GM19395 (cell line): Measurements from ENCODE around the gene RANBP1.

Experiments used
- ATAC-seq: cut with Tn5 transposase; IDR thresholded peaks from one replicate; pipeline ENCODE4 v1.9.1; 2021; ENCODE audit warnings: mild to moderate bottlenecking, moderate library complexity; ENCODE audit not compliant: unreplicated experiment

RANBP1 gene

GRCh38 chr22:20135806-20136602 lies 20.1 kb downstream of the RANBP1 start:
- ATAC-seq: no peak

- no peak for ATAC-seq
Observed at GRCh38 chr22:20136603-20136873, 20.6 kb downstream of the RANBP1 start.

- no peak for ATAC-seq
Observed at GRCh38 chr22:20137113-20137512, 21.2 kb downstream of the RANBP1 start.

GRCh38 chr22:20137671-20138416 lies 21.9 kb downstream of the RANBP1 start:
- no peak for ATAC-seq

- no peak for ATAC-seq
Observed at GRCh38 chr22:20138417-20138738, 22.5 kb downstream of the RANBP1 start.

GRCh38 chr22:20138868-20139267 lies 23.0 kb downstream of the RANBP1 start:
- ATAC-seq: no peak

- no peak for ATAC-seq
Observed at GRCh38 chr22:20139391-20140106, 23.6 kb downstream of the RANBP1 start.

- no peak for ATAC-seq
Observed at GRCh38 chr22:20140107-20140445, 24.2 kb downstream of the RANBP1 start.

GRCh38 chr22:20140521-20140964 lies 24.6 kb downstream of the RANBP1 start:
- no peak for ATAC-seq

GRCh38 chr22:20141186-20142077 lies 25.5 kb downstream of the RANBP1 start:
- ATAC-seq: no peak

GRCh38 chr22:20142711-20143621 lies 27.1 kb downstream of the RANBP1 start:
- no peak for ATAC-seq

GRCh38 chr22:20143883-20144665 lies 28.2 kb downstream of the RANBP1 start:
- ATAC-seq: no peak

GRCh38 chr22:20145206-20145831 lies 29.4 kb downstream of the RANBP1 start:
- ATAC-seq: no peak

GRCh38 chr22:20145832-20146223 lies 29.9 kb downstream of the RANBP1 start:
- no peak for ATAC-seq

- no peak for ATAC-seq
Observed at GRCh38 chr22:20146777-20147176, 30.9 kb downstream of the RANBP1 start.

- no peak for ATAC-seq
Observed at GRCh38 chr22:20147237-20147988, 31.5 kb downstream of the RANBP1 start.

- no peak for ATAC-seq
Observed at GRCh38 chr22:20148414-20148813, 32.5 kb downstream of the RANBP1 start.
